GM12874 (cell line): Measurements from ENCODE around the gene SLC29A1.

Experiments used
- CTCF ChIP-seq: IDR thresholded peaks from 2 replicates; pipeline ENCODE4 v1.5.1; 2011; ENCODE audit warnings: low read depth, mild to moderate bottlenecking, control low read depth, low read length, moderate library complexity; ENCODE audit not compliant: insufficient read depth

Gene SLC29A1

GRCh38 chr6:44188819-44189218 lies 34.6 kb upstream of the SLC29A1 start:
- no peak for TF ChIP-seq CTCF

GRCh38 chr6:44189257-44189656 lies 34.1 kb upstream of the SLC29A1 start:
- no peak for TF ChIP-seq CTCF

- no peak for TF ChIP-seq CTCF
Observed at GRCh38 chr6:44190715-44191114, 32.7 kb upstream of the SLC29A1 start.

GRCh38 chr6:44192428-44193041 lies 30.9 kb upstream of the SLC29A1 start:
- TF ChIP-seq CTCF = no peak

GRCh38 chr6:44193307-44193910 lies 30.0 kb upstream of the SLC29A1 start:
- TF ChIP-seq CTCF = no peak

GRCh38 chr6:44194326-44194725 lies 29.1 kb upstream of the SLC29A1 start:
- no peak for TF ChIP-seq CTCF

GRCh38 chr6:44198684-44199083 lies 24.7 kb upstream of the SLC29A1 start:
- TF ChIP-seq CTCF = no peak
